Stimulated activated CD8-positive, alpha-beta memory T cell treated with anti-CD3 and anti-CD28 coated beads, Interleukin-15, amount 100 ng/mL, for 24 hours (primary cell): ENCODE measurements around the gene TSPAN4.
A peak's percentile ranks its signal among the peaks of the same experiment; 100 is the strongest.

Experiments
- DNase-seq: peaks from one replicate; pipeline ENCODE4 v3.0.0-alpha.2; 2020; ENCODE audit warnings: low read depth

Gene TSPAN4

DNA sequence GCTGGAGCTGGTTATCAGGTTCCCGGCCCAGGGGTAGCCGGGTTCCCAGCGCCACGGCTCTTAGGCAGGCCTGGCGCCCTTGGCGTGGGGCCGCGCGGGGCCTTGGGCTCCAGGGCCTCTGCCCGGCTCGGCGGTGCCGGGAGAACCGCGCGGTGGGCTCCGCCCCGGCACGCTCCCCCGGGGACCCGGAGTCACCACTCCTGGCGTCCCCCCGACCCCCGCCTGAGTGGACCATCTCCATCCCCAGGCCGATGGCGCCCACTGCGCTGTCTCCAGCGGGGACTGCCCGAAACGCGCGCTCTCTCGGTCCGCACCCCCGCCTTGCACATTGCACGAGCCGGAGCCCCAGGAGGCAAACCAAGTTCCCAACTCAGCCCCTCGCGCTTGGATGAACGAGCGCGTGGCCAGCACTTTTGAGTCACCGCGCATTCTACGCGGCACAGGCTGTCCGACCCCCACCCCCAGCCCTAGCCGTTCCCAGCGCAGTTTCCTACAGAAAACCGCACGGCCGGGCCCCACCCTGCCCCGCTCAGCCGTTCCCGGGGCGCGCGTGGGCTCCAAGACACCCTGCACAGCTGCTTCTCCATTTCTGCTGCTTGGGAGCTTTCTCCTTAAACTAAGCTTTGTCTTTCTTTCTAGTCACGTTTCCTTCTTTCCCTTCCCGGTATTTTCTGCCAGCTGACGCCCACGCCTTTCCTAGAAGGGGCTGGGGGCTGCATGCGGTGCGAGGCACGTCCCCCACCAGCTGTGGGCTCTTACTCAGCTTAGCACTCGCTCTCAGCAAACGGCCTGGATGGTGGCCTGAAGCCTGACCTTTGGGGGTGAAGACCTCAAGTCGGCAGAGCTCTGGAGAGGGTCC lies 68.6 kb downstream of the TSPAN4 start:
- peak; percentile 26 for DNase-seq

DNA sequence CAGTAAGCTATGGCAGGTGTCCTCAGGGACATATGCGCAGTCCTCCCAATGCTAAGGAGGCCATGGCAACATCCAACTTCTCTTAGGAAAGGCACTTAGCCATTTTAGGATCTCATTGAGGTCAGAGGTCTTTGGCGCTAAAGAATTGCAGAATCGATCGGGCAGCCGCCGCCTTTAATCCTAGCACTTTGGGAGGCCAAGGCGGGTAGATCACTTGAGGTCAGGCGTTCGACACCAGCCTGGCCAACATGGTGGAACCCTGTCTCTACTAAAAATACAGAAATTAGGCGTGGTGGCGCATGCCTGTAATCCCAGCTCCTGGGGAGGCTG lies 69.2 kb downstream of the TSPAN4 start:
- no peak for DNase-seq

DNA sequence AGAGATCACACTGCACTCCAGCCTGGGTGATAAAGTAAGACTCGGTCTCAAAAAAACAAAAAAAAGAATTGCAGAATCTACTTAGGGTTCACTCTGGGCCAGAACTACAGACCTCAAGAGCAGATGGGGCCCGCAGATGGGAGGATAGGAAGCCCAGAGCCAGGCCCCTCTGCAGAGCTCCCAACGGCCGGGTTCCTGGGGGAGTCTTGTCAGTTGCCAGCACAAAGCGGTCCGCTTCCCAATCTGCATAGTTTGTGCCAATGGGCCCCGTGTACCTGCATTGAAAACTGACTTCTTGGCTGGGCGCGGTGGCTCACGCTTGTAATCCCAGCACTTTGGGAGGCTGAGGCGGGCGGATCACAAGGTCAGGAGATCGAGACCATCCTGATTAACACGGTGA lies 69.6 kb downstream of the TSPAN4 start:
- DNase-seq: no peak

DNA sequence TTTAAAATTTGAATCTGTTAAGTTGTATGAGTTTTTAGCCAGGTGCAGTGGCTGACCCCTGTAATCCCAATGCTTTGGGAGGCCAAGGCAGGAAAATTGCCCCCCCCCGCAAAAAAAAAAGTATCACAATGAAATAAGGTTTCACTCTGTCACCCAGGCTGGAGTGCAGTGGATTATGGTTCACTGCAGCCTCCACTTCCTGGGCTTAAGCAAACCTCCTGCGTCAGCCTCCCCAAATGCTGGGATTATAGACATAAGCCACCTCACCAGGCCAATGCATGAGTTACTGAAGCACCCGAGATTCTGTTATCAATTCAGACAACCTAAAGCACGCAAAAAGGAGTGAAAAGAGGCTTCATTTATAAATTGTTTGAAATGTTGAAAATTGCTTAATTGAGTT lies 70.4 kb downstream of the TSPAN4 start:
- no peak for DNase-seq

- no peak for DNase-seq
These were observed 71.6 kb downstream of the TSPAN4 start for GRCh38 chr11:914204-914603.

DNA sequence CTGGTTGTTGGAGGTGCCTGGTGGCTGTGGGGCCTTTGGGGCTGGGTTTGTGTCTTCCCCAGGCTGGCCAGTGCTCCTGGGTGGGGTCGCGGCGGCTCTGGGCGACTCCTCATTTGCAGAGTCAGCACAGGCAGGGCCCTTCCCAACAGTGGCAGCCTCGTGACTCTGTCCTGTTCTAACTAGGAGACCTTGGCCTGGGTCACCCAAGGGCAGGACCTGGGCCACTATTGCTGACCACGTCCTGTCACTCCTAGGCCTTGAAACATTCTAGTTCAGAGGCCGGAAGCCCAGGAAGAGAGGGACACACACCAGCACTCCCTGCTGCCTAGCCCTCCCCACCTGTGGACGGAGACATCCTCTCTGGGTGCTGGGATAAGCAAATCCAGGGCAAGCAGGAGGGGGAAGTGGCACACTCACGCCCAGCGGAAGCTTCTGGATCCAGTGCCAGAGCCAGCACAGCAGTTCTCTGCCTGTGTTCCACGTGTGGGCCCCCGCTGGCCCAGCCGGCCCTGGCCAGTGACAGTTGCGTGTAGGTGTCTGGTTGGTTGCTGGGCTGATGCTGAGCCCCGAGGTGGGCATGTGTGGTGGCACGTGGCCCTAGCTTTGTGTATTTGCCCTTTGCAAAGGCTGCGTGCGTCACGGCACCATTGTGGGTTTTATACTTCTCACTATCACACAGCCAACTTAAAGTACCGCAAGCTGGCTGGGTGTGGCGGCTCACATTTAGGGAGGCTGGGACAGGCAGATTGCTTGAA lies 72.3 kb downstream of the TSPAN4 start:
- no peak for DNase-seq
